Urothelium cell line (cell line): Measurements from ENCODE around the gene PTPRK.
A peak's percentile ranks its signal among the peaks of the same experiment; 100 is the strongest.

Source experiments
- DNase-seq: peaks from one replicate; pipeline ENCODE4 v3.0.0; 2011; ENCODE audit warnings: low spot score, mixed read lengths
- FAIRE-seq: peaks from 2 replicates; lab custom pipeline; 2011; peaks lifted over from hg19 to GRCh38; lab: Jason Lieb, UNC

PTPRK gene

DNA sequence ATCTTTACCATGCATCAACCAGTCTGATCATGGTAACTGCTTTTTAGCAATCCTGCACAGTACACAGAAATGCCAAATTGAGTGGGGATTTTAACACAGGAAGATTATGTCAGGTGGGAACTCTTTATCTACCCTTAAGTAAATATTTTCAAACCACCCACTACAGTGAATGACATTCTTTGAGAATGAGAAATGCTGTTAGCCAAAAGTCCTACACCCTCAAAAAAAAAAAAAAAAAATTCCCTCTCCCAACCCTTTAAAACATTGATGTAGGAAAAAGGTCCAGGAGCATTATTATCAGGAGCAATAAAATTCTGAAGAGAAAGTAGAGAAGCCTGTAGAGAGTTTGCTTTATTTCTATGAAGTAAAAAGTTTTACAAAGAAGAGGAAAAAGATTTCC is 312.3 kb downstream of the PTPRK start:
- DNase-seq = peak; percentile 23

DNA sequence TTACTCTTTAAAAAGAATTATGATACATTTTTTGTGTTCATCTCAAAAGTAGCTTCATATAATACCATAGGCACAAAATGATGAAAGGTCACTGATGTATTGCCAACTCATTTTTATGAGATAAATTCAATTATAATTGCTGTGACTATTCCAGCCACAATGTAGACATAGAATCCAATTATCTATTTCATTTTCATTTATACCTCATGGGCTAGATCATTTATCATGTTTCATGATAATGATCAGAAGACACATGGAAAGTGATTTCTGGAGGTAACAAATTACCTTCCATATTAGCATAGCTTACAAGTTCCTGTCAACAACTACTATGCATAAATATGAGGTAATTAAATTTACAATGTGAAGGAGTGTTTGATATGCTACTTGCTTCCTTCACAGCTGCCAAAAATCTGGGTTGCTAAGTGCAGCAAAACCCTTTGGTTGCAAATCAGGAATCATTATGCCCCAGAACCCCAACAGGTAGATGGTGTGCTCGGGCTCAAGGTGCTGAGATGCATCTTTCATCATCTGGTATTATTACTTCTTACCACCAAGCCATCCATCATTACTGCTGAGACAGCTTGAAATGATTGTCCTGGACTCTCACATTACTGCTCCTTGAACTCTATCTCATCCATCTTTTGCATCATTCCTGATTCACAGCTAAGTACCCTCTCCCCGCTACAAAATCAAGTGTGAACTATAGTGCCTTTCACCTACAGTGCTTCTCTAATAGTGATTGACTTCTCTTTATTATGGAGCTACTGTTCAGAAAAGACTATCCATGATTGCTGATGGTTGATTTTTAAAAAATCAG is 313.6 kb downstream of the PTPRK start:
- DNase-seq = no peak
- no peak for FAIRE-seq

More for the DNA sequence above, 312.3 kb downstream of the PTPRK start:
- no peak for FAIRE-seq

DNA sequence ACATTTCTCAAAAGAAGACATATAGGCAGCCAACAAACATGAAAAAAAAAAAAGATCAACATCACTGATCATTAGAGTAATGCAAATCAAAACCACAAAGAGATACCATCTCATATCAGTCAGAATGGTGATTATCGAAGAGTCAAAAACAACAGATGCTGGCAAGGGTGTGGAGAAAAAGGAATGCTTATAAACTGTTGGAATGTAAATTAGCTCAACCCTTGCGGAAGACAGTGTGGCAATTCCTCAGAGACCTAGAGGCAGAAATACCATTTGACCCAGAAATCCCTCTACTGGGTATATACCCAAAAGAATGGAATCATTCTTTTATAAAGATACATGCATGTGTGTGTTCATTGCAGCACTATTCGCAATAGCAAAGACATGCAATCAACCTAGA is 315.8 kb downstream of the PTPRK start:
- no peak for FAIRE-seq
- DNase-seq = no peak

DNA sequence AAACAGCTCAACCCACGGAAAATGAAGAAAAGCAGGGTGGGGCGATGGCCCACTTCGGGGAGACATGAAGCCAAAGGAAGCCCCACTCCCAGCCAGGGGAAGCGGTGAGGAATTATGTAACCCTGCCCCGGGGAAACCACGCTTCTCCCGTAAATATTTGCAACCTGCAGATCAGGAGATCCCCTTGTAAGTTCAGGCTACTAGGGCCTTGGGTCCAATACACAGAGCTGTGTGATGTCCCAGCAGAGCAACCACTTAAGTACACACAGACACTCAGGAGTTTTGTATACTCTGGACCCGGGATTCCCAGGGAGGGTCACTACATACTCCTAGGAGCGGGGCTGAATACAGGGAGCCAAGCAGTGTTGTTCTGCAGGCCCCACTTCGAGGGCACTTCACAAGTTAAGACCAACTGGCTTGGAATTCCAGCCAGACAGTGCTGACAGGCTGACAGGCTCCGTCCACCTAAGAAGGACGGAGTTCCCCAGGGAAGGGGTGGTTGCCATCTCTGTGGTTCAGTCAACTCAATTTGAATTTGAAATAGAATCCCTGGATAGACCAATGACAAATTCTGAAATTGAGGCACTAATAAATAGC is 318.1 kb downstream of the PTPRK start:
- DNase-seq = no peak
- FAIRE-seq = no peak

DNA sequence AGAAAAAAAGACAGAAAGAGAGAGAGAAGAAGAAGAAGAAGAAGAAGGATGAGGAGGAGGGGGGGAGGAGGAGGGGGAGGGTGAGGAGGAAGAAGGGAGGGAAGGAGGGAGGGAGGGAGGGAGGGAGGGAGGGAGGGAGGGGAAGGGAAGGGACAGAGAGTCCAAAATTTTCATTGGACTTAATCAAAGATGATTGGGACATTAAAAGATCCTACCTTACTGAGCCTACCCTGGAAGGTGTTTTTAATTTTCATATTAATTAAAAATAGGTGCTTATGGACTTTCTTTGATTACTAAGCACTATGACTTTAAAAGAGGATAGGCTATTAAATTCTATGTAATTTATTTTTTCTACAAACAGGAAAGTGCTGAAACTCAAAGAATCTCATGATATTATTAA is 319.6 kb downstream of the PTPRK start:
- no peak for DNase-seq
- FAIRE-seq = no peak

DNA sequence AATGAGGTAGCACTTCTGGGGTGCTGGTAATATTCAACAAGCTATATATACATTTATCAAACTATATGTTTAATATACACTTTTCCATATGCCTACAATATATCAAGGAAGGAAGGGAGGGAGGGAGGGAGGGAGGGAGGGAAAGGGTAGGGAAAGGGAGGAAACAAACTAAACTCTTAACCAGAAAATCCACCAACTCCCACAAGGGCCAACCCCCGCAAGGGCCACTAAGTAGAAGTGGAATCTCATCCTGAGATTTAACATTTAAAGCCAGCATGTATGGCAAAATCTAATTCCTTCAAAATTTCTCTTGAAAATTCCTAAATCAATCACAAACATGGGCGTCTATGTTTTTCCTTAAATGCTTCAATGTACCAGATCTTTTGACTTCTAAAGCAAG is 320.9 kb downstream of the PTPRK start:
- FAIRE-seq (no peak), DNase-seq (no peak)

DNA sequence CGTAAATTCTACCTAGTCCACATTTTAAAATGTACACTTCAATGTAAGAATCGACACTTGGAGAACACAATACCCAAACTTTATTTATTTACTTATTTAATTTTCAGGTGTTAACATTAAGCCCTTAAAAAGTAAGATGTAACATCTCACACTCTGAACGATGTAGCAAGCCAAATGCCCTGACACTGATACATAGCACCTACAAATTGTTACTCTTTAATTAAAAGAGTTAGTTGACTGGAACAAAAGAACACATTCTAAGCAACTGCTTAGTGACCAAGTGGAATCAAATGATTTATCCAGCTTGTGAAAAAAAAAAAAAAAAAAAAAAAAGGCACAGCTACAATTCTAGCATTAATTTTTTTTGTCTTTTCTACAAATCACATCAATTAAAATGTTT is 327.4 kb downstream of the PTPRK start:
- no peak for FAIRE-seq
- DNase-seq = no peak

DNA sequence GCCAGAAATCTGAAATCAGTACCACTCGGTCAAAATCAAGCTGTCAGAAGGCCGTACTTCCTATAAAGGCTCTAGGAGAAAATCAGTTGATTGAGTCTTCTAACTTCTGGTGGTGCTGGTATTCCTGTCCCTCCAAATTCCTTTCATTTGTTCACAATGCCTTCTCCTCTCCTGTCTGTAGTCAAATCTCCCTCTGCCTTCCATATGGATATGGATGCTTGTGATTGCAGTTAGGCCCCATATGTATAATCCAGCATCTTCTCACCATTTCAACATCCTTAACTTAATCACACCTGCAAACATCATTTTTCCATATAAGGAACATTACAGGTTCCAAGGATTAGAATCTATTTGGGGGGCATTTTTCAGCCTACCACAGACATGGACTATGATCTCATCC is 331.7 kb downstream of the PTPRK start:
- no peak for FAIRE-seq

DNA sequence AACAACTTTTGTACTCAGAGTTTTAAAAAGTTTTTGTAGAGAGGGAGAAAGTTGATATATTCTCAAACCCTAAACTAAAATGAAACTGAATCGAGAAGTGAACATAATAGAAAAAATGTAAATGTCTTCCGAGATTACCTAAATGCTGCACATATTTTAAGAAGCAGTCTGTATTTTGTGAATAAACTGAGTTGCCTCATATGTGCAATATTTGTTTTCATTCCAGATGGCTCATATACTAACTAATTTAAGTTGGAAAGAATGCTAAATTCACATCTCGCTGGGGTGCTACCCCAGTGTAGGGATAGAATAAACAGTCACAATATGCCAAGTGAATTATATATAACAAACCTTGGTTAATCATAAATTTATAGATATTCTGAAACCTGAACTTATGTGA is 333.7 kb downstream of the PTPRK start:
- no peak for DNase-seq
- FAIRE-seq = no peak

More for the DNA sequence above, 331.7 kb downstream of the PTPRK start:
- no peak for DNase-seq

DNA sequence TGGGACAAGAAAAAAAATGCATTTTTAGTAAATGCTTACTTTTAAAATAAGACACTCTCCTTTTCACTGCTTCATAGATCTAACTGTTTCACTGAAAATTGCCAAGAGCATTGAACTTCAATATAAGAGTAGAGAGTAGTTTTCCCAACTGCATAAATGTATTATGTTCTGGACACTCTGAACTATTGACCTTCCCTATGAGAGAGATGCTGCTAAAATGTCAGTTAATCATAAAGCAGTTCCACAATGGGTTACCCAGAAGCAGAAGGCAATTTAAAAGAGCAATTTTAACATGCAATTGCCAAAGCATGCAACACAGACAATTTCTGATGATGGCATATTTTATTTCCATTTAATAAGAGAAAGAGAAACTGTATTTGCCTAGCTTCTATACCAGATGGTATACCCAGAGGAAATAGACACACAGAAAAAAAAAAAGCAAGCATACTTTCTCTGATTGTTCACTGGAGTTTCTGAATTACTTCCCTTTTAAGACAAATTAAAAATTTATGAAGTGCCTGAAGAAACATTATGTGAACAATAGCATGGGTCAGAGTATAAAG is 340.4 kb downstream of the PTPRK start:
- DNase-seq (no peak), FAIRE-seq (no peak)

DNA sequence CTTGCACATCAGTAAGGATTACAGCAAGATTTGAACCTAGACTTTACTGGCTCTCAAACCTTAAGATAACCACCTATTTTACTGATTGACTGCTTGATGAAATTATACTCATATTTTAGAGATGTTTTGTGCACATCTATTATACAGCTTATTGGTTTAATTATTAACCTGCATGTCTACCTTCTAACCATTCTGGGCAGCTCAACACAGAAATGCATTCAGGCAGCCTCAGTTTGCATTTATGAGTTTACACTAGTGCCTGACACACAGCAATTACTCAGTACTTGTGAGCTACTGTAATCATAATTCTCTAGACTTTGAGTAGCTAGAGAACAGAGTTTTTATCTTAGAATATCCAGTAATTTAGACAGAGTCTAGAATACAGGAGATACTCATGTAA is 345.7 kb downstream of the PTPRK start:
- FAIRE-seq (no peak), DNase-seq (no peak)

DNA sequence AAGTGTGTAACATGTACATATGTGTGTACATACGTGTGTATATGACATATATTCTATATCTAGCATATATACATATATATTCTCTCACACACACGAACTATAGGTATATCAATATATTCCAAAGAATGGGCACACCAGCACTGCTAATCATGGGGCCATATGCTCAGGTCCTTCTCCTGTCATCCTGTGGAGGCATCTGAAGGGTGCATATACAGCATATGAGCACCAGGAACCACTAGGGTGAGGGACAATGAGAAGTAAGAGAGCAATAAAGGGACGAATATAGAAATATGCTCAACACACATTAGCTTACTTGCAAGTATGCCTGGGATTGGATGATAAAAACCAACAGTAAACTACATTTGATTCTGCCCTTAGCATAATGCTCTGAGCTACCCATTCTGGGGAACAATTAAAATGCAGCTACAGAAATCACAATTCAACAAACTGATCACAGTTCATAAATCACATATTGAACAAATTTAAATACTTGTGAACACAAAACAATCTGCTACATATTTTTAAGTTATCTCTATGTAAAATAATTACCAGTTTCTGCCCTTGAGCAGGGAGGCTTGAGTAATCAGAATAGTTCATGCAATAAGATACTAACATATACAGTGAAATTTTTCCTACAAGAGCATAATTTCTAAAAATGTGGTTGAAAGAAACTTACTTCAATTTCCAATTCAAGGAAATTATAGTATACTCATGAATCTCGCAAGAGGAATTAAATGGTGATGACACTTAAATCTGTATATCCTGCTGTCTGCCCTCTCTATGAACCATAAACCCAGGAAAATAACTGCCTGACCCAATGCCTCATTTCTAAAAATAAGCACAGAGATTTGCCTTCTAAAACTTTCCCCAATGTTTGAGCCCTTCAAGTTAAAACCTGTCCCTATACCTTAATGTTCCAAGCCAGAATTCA is 347.4 kb downstream of the PTPRK start:
- DNase-seq = no peak
- no peak for FAIRE-seq

DNA sequence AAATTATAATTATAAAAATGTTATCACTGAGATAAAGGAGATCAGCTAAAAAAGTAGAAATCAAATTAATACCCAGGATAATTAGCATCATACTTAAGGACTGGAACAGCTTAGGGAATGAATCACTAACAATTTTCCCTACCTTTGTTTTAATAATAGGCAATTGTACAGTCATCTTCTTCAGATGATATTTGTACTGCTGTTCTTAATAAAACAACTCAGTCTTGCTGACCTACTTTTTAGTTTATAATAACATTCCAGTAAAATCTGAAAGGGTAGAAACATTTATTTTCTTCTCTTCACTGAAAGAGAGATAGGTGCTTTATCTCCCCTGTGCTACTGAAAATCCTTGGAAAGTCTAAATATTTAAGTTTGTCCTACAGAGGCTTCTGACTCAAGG is 348.3 kb downstream of the PTPRK start:
- no peak for DNase-seq
- no peak for FAIRE-seq

DNA sequence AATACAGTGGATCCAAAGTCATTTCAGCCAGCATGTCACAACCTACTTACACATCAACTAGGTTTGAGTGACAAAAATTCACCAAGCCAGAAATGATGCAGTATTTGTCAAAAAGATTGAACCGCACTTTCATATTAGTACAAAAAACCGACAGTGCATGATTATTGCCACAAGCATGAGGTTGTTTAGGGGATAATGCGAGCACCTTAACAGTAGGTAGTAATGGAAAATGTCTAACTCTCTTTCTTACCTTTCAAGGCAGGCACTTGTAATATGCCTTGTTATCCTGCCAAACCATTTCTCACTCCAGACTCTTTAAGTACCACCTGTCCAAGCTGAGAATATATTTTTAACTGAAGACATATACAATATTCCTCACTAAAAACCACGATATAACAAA is 349.2 kb downstream of the PTPRK start:
- DNase-seq (no peak), FAIRE-seq (no peak)

DNA sequence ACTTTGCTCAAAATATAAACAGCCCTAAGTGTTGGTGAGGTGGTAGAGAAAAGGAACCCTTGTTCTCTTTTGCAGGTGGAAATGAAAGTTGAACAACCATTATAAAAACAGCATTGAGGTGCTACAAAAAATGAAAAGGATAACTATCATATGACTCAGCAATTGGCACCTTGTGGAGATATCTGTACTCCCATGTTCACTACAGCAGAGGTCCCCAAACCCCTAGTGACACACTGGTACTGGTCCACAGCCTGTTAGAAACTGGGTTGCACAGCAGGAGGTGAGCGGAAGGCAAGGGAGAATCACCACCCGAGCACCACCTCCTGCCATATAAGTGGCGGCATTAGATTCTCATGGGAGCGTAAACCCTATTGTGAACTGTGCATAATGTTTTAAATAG is 352.2 kb downstream of the PTPRK start:
- no peak for FAIRE-seq
- DNase-seq = peak; percentile 2

DNA sequence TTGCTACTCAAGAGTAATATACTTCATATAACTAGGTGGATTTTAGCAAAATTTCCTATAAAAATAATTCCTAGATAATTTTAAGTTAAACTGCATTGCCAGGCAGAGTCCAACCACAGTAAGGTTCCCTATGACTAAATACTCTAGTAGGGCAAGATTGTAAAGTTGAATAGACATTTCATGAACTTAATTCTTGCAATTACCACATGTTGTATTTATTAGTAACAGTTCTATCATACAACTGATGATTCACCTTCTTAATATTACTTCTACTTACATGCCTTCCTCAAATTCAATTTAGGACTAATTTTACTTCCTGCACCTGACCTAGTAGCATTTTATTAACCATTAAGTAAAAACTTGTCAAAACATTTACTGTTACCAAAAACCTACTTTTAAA is 352.8 kb downstream of the PTPRK start:
- FAIRE-seq (no peak), DNase-seq (no peak)

DNA sequence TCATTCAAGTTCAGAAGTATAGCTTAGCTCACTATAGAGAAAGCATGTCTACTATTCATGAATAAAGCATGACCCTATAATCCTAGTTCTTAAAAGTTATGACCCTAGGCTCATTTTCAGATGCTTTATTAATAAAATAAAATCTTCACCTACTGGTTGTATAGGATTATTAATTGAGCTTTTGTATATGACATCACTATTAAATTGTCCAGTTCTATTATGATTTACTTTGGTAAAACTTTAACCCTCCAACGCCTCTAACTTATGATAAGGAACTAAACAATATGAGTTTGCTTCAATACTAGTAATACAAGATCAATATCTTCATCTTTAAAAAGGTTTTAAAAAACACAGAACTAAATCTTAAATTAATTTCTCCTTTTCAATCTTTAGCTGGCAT is 356.1 kb downstream of the PTPRK start:
- FAIRE-seq = no peak
- no peak for DNase-seq

DNA sequence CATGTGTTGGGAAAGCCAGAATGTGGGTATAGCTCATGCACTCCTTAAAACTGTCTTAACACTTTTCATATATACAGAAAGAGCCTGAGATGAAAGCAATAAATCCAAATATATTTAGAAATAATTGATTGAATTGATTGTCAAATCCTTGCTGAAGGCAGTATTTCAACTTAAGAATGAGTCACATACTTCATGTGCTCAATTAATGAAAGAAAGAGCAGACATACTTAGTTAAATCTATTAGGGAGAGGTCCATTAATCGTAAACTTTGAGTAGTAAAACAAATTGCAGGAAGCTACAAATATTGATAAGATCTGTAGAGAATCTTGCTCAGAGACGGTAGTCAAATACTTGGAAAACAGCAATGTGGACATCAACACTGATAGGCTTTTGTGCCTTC is 358.0 kb downstream of the PTPRK start:
- FAIRE-seq (no peak), DNase-seq (no peak)

DNA sequence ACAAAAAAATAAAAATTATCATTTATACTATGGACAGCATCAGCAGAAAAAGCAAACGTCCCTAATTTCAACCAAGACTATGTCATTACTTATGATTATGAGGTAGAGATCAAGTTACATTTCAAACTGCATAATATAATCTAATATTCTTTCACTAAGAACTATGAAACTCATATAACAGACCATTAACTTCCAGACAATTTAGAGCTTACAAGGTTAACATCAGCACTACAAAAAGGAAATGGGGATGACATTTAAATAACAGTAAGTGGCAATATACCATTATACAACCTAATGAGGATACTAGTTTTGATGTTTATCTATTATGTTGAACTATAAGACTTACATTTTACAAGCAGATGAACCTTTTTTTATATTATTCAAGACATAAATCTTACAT is 358.6 kb downstream of the PTPRK start:
- no peak for FAIRE-seq
- no peak for DNase-seq

DNA sequence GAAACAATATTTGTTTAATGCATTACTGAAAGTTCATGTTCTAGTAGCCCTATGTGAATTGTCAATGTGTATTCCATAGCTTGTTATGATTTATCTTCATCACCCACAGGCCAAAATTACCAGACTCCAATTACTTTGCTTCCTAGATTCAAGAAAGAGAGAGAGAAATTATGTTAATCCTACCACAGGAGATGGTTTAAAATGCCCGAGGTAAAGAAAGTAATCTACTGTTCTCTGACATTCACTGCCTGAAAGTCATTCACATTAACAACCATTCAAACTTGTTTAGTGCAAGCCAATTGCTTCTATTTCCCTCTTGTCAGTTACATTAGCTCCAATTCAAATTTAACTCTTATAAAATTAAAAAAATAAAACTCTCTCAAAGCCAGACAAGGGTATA is 359.1 kb downstream of the PTPRK start:
- FAIRE-seq = no peak
- DNase-seq = no peak

DNA sequence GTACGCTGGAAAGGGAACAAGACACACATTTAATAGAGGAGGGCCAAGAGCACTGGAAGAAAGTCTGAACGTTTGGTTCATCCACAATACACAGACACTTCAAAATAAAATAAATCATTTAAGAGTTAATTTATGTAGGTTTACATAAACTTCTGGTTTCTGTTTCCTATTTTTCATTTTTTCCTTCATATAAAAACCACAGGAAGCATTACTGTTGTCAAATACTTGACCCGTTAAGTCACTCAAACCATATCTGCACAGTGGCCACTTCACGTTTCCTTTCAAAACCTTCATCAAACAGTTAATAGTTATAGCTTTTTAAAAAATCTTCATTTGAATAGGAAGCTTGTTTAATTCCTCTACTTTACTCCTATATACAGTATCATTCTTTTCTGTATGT is 361.9 kb downstream of the PTPRK start:
- FAIRE-seq = no peak
- no peak for DNase-seq
